Daoy (cell line): ENCODE results near the gene TMOD1. TPM values are rescaled to one million over a fixed set of nuclear protein-coding genes. Genes with fewer than 3 reads are reported as not detected.
"Not testable (repeated sequence)": the region's sequence is repeated elsewhere in the genome, so short reads cannot be mapped to it uniquely, and the experiment has no call there.

Experiments
- DNase-seq: peaks from one replicate; pipeline ENCODE4 v3.0.0-alpha.2; 2015; ENCODE audit warnings: low read depth
- total RNA-seq: library from RNA; depleted of rRNA; stranded (reverse); fragments of >200 nt; shearing (Covaris generic); gene quantifications from 2 replicates; pipeline ENCODE4 v1.2.3, GENCODE V29; 2014; rRNA removed

The TMOD1 gene
- total RNA-seq = 3.9 and 4.1 TPM in 2 replicates

DNA sequence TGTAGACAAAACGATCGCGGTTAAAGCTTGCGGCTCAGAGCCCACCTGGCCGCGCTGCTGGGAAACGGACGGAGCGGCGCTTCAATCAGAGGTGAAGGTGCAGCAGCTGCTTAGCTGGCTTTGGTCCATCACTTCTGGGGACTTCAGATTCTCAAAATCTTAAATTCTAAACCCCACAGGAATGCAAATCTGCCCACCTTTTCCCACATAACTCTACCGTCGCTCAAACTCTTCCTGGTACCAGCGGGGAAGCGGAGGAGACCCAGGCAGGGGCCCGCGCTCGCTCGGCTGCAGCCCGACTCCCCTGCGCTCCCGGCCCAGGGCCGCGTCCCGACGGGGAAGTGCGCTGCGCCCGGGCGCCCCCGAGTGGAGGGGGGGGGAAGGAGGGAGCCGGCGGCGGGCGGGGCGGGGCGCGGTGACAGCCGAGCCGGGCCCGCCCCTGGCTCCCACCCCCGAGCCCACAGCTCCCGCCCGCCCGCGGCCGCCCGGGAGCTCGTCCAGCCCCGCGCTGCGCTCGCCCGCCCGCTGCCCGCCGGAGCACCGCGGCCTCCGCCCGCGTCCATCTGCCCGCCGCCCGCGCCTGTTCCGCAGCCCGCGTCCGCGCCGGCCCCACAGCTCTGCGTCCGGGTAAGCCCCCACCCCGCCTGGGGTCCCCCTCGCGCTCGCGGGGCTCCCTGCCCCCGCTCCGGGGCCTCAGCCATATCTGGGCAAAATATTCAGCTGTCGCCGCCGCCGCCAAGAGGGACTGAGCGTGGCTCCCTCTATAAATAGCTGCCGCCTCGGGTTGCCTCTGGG lies at the start of gene TMOD1:
Gene TMOD1, plus strand, starts transcription at position 490 of the 795 bp plus-strand sequence. CDS start 22,523 bp downstream, outside the sequence.
- DNase-seq = peak; percentile 86

- DNase-seq = not testable (repeated sequence)
Measured at GRCh38 chr9:97453573-97453972, 47.9 kb upstream of the TMOD1 start.

- not testable (repeated sequence) for DNase-seq
Measured at GRCh38 chr9:97456841-97457240, 44.6 kb upstream of the TMOD1 start.

- DNase-seq = no peak
Measured at GRCh38 chr9:97459326-97459725, 42.1 kb upstream of the TMOD1 start.

GRCh38 chr9:97462159-97462558 lies 39.3 kb upstream of the TMOD1 start:
- no peak for DNase-seq

GRCh38 chr9:97462914-97463313 lies 38.6 kb upstream of the TMOD1 start:
- DNase-seq = no peak

GRCh38 chr9:97468658-97469448 lies 32.6 kb upstream of the TMOD1 start:
- DNase-seq = peak; percentile 75

GRCh38 chr9:97470076-97470475 lies 31.4 kb upstream of the TMOD1 start:
- DNase-seq = peak; percentile 15

- no peak for DNase-seq
Measured at GRCh38 chr9:97473717-97474116, 27.7 kb upstream of the TMOD1 start.

DNA sequence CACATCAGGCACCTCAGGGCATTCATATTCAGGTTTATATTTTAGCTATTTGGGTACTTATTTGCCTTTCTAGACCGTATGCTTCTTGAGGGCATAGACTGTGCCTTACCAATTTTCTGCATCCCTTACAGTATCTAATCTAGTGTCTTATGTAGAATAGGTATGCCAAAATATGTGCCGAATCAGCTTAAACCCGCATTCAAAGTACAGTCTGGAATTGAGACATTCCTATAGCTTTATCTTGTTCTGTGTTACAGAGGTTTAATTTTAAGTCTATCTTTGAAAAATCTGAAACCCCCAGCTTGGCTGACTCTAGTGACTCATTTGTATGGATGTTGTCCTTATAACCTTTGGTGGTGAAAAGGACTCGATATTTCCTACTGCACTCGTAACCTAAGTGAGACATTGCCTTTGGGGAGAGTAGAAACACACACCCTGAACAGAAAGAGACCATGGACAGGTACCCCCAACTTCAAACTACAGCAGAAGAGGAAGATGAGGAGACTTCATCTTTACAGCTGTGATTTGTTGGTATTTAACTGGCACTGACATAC lies 27.0 kb upstream of the TMOD1 start:
- DNase-seq = no peak

- DNase-seq = no peak
Measured at GRCh38 chr9:97475059-97475458, 26.4 kb upstream of the TMOD1 start.

DNA sequence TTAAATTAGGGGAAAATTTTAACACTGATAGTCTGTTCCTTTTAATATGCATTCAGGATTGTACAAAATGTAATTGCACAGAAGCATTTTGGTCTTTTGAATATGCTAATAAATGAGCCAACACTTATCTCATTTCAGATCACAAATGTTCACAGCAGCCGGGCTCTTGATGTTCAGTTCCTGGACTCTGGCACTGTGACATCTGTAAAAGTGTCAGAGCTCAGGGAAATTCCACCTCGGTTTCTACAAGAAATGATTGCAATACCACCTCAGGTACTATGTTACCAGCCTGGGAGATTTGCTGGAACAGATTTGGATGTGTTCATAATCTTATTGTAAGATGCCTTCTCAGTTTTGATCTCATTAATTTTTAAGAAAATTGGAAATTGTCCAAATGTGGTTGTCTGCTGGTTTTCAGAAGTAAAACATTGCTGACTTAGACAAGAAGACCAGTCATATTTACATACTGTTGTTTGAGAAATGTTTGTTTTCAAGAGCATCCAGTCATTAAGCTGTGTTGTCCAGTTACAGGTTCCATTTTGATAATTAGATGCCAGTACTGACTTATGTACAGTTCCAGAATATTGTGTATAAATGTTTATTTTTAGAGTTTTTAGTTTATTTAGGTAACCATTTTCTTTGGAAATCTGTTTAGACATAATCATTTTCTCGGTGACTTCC lies 23.0 kb upstream of the TMOD1 start:
- DNase-seq = no peak

- DNase-seq = no peak
Measured at GRCh38 chr9:97479496-97480159, 21.8 kb upstream of the TMOD1 start.

- no peak for DNase-seq
Measured at GRCh38 chr9:97480174-97480573, 21.3 kb upstream of the TMOD1 start.

DNA sequence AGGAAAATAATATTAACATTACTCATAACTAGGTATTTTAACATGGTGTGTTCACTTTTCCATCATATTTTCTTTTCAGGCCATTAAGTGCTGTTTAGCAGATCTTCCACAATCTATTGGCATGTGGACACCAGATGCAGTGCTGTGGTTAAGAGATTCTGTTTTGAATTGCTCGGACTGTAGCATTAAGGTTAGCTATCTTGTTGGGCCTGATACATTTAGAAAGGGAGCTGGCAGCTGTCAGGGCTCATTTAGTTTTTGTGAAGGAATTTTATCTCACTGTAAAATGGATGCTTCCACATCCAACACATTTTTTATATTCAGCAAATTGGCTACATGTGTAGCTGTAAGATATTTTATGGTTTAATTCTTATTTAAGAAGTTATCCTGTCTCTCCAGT lies 20.7 kb upstream of the TMOD1 start:
- no peak for DNase-seq

DNA sequence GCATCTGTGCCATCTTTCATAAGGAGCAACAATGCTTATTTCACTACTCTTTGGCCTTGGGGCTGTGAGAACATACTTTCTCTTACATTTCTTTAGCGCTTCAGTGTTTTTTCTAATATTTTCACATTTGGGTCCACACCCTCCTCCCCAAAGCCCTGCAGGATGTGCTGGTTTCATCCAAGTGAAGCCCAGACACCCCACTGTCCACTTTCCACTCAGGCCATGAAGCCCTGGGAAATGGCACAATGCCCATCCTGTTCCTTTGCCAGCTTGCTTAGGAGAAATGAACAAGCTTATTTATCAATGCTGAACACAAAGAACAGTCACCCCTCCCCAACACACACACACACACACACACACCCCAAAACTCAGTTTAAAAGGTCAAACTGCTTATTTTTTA lies 17.3 kb upstream of the TMOD1 start:
- no peak for DNase-seq

DNA sequence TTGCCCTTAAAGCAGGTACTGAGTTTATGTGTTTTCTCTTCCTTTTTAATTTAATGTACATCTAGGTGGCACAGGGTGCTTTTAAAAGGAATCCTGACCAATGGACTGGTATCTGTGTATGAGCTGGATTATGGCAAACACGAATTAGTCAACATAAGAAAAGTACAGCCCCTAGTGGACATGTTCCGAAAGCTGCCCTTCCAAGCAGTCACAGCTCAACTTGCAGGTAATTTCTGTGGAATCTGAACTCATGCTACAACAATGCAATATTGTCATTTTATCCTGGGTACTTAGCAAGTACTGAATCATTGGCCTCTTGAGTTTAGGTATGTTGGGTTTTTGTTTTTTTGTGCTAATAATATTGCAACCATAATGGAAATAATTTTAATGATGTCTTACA lies 14.4 kb upstream of the TMOD1 start:
- peak; percentile 41 for DNase-seq

- DNase-seq = no peak
Measured at GRCh38 chr9:97487861-97488260, 13.6 kb upstream of the TMOD1 start.

DNA sequence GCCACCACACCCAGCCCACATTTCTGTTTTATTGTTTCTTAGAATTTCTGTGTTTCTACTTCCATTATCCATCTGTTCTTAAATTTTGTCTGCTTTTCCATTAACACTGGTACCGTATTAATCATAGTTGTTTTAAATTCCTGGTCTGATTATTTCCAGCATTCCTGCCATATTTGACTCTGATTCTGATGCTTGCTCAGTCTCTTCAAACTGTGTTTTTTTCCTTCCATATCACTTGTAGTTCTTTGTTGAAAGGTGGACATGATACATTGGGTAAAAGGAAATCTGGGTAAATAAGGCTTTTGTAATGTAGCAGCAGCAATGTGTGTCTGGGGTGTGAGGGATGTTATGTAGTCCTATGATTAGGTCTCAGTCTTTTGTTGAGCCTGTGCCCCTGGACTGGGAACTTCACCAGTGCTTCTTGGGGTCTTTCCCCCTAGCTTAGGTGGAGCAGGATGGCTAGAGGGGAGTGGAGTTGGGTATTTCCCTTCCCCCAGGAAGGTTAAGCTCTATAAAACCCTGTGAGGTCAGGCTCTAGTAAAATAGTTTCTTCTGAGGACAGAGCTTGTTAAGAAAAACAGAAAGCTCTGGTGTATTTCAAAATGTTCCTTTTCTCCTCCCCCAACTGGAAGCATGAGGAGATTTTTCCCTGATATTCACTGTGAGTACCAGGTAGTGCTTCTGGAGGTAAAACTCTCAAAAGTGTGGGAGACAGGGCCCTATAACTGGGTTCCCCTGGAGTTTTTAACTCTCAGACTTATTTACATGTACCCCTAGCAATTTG lies 10.1 kb upstream of the TMOD1 start:
- DNase-seq = no peak

- not testable (repeated sequence) for DNase-seq
Measured at GRCh38 chr9:97497558-97498375, 3.7 kb upstream of the TMOD1 start.
